AG08395 (cell line): ENCODE measurements around the gene MEGF8.
A peak's percentile ranks its signal among the peaks of the same experiment; 100 is the strongest.

Experiments used
- DNase-seq: peaks from one replicate; pipeline ENCODE4 v3.0.0; 2012; ENCODE audit warnings: mixed read lengths, low spot score

The MEGF8 gene

DNA sequence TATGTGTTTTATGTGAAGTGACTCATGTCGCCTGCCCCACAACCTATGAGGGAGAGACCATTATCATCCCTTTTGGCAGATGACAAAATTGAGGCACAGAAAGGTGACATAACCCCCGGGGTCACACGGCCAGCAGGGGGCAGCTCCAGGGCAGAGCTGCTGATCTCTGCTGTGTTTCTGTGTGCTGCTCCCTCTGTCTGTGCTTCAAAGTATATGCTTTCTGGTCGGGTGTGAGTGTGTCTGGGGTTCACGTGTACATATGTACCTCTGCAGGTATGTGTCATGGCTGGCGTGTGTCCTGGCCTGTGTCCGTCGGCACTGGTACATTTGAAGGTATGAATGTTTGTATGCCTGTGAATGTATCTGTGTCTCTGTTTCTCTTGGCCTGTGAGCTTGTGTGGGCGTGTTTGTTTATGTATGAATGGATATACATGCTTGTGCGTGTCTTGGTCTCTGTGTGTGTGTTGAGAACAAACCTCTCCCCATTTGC, 94.7 kb downstream of the MEGF8 start:
- DNase-seq = peak; percentile 68

DNA sequence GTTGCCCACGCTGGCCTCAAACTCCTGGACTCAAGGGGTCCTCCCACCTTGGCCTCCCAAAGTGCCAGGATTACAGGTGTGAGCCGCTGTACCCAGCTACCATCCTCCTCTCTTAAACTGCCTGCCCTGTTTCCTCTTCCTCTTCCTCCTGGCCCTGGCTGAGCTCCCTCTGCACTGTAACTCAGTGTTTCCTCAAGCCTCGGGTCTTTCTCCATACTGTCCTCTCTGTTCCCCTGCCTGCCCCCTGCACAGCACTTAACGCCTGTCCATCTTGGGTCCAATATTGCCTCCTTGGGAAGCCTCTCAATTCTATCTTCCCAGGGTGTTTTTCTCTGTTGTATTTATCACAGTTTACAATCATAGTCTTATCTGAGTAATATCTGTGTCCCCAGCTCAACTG, 95.7 kb downstream of the MEGF8 start:
- DNase-seq = no peak

DNA sequence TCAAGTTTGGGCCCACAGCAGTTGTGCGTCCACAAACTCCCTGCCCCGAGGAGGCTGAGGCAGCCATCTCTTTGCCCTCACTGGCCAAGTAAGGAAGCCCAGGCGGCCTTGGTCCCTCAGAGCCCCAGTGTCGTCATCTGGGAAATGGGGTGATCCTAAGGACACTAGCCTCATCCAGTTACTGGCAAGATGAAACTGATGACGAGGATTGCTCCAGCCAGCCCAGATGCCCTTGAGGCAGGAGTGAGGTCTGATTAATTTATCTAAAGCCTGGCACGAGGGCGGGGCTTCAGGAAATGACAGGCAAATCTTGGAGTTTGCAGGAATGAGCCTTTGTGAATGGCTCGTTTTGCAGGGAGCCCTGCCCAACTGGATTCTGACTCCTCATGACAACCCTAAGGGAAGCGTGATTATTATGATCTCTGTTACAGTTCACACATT, 96.2 kb downstream of the MEGF8 start:
- no peak for DNase-seq

DNA sequence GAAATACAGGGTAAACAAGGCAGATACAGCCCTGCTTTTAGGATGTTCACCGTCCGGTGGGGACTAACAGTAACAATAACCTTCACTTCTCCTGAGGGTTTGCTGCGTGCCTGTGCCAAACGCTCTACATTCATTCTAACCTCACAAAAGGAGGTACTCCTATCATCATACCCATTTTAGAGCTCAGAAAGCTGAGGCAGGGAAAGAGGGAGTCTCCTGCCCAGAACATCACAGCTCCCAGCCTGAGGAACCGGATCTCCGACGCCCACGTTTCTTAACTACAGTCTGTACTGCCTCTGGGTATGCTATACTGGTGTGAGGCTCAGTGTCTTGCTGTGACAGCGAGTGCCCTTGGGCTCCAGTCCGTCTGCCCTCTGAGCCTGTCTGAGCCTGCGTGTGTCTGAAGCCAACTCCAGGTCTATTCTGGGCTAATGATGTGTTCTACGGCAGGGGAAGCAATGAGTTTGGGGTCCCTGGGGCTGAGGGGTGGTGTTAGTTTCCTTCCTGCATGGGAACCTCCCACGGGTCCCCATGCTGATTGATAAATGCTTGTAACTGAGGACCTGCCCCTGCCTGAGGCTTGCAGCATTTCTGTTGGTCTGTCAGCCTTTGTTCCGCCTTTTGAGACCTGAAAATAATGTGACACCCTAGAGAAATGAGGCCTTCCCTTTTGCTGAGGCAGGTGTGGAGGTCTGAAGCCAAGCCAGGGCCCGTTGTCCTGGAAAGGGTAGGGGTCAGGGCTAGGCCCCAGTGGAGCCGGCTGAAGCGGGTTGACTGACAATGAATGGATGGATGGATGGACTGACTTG, 96.9 kb downstream of the MEGF8 start:
- no peak for DNase-seq

DNA sequence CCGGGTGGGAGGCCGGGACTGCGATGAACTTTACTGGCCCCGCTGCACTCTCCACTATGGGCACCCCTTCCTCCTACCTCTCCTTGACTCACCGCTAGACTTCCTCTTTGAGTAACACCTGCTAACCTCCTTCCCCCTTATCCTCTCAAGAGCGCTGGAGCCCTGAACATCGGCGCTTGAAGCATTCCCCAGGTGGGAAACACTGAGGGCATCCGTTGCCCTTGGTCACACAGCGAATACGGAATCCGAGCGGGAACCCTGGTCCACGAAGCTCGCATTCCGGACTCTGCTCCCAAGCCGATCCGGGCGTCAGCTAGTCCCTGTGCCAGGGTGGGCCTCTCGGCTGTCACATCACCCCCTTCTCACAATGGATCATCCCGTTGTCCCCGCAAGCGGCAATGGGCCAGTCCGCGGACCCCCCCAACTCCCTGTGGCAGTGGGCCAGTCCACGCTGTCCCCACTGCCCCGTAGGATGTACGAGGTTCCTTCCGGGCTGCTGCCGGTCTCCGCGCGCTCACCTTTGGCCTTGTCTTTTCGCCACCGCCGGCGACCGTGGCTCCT, 97.5 kb downstream of the MEGF8 start:
- peak; percentile 20 for DNase-seq

DNA sequence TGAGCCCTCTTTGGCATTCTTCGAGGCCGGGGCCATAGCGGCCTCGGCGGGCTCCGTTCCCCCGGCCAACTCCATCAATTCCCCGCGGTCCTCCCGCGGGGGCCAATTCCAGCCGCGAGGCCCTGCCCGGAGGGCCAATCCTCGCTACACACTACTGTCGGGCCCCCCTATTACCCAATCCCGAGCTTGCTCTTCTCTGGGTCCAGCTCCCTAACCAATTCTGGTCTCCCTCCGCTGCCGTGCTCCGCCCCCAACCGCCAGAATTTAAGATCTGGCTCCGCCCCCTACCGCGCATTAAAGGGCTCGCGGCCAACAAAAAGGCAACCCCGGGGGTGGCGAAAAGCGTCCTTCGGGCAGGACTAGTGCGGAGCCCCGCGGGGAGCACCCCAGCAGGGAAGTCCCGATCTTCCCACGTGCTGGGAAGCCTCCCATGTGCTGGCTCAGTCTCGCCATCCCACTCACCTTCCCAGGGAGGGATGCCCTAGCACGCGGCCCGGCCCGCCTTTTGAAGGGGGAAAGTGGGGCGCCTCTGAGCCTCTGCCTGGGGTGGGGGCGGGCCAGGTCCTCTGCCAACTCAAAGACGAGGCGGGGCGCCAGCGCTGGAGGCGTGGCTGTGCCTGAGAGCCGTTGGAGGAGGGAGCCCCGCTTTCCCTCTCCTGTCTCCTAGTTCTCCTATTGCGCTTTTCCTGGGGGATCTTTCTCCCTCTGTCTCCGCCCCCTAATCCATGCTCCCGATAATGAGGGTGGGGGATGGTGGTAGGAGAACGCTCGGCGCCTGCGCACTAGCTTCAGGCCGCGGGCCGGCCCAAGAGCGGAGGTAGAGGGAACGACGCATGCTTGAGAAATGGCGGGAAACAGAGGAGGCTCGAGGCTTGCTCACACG, 98.3 kb downstream of the MEGF8 start:
- peak; percentile 98 for DNase-seq

DNA sequence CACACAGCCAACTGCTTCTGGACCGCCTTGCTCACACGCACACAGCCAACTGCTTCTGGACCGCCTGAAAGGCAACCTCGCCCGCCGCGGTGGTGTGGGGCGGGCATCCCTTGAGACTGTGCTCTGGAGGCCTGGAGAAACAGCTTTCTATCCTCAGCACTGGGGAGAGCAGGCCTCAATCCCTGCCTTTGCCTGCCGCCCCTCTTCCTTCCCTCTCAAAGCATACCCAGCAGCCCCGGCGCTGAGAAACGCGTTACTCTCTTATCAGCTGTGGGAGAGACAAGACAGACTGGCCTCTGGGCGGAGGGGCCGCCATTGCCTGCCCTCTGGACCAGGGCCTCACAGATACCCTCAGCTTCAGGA, 98.9 kb downstream of the MEGF8 start:
- DNase-seq = no peak

DNA sequence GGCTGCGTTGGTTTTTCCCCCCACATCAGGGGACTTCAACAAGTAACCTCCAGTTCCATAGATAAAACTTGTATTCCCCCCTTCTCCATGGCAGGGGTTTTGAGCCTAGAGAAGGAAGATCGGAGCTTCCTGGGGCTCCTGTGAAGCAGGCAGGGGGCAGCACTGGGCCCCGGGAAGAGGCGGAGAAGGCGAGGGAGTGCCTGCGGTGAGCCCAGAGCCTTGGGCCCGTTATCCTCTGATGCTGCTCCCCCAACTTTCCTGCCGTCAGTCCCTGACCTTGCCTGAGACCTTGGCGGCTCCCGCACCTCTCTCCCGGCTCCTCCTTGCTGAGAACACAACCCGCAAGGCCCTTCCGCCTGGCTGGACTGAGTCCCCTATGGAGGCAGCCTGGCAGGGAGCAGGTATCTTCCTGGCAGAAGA, 99.3 kb downstream of the MEGF8 start:
- no peak for DNase-seq

DNA sequence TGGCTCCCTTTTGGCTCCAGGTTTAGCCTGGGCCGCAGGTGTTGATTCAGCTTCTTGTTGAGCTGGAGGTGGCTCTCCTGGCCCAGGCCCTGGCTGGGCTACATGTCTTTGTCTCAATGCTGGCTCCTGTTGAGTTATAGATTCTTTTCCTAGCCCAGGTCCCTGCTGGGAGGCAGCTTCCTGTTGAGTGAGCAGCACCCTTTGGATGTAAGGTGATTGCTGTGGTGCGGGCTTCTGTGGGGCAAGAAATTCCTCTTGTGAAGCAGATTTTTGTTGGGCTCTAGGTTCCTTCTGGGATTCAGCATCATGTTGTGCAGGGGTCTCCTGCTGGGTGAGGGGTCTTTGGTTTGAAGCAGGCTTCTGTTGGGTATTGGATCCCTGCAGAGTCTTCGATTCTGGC, 101.2 kb downstream of the MEGF8 start:
- no peak for DNase-seq

DNA sequence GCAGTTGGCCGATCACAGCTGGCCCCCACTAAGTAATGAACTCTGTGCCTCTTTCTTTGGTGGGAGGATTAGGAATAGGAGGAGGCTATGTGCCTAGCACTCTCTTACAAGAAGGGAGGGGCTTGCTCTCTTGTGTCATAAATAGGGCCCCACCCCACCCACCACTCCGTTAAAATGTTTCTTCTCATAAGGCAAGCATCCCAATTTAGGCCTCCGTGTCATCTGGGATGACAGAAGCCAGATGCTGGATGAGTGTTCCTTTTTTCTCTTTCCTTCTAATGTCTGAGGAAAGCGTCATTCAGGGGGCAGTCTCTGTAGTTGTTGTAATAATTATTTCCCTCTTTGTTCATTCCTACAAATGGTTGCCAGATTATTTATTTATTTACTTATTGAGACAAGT, 101.9 kb downstream of the MEGF8 start, which contains the start of gene LIPE:
LIPE (minus strand) TSS at position 76 of the 400 bp plus-strand sequence. CDS start 239 bp downstream, outside the sequence.
- DNase-seq = peak; percentile 20
